Tibial artery (tissue), 4 donors: ENCODE results near the gene EPHA7.

ENCODE experiments used
- DNase-seq, 2 donors: peaks; one replicate each; pipeline ENCODE4 v3.0.0-alpha.2; 2019
- H3K27ac ChIP-seq, 2 donors: fragments of 200-600 bp; sonication (generic) in 1 of 2; 1 replicate in 1 of 2; 2 replicates in 1 of 2; pipeline ENCODE4 v1.5.1; 2018 to 2019; ENCODE audit warnings: mild to moderate bottlenecking in 1 of 2
- H3K27me3 ChIP-seq, 2 donors: fragments of 200-600 bp; sonication (generic) in 1 of 2; one replicate each; pipeline versions ENCODE4 v1.5.1 to v1.6.0; 2016 to 2019
- H3K36me3 ChIP-seq, 3 donors: fragments of 200-600 bp; sonication (generic) in 2 of 3; one replicate each; pipeline ENCODE4 v1.5.1; 2016 to 2019; ENCODE audit warnings: mild to moderate bottlenecking in 2 of 3
- H3K4me1 ChIP-seq, 4 donors: fragments of 200-600 bp; sonication (generic) in 2 of 4; 1 replicate in 3 of 4; 2 replicates in 1 of 4; pipeline ENCODE4 v1.5.1; 2016 to 2019
- H3K4me3 ChIP-seq, 2 donors: fragments of 200-600 bp; sonication (generic) in 1 of 2; 1 replicate in 1 of 2; 2 replicates in 1 of 2; pipeline ENCODE4 v1.5.1; 2018 to 2019; ENCODE audit warnings: mild to moderate bottlenecking in 2 of 2
- H3K9me3 ChIP-seq, 3 donors: fragments of 200-600 bp; sonication (generic) in 1 of 3; one replicate each; pipeline ENCODE4 v1.5.1; 2016 to 2019
- CTCF ChIP-seq, 2 experiments: fragments of 200-600 bp in 1 of 2; fragments of 450-650 bp in 1 of 2; IDR thresholded peaks; one replicate each; pipeline ENCODE4 v1.5.1; 2017 to 2019; ENCODE audit warnings: antibody characterized with exemption in 2 of 2, mild to moderate bottlenecking in 1 of 2, moderate library complexity in 1 of 2
- intact Hi-C: fragments of 100-400 bp; cut with DNase I; formaldehyde crosslinking; loops from one replicate; pipeline ENCODE4 v1.15.0; 2023; ENCODE audit warnings: low total_unique reads

The EPHA7 gene

DNA sequence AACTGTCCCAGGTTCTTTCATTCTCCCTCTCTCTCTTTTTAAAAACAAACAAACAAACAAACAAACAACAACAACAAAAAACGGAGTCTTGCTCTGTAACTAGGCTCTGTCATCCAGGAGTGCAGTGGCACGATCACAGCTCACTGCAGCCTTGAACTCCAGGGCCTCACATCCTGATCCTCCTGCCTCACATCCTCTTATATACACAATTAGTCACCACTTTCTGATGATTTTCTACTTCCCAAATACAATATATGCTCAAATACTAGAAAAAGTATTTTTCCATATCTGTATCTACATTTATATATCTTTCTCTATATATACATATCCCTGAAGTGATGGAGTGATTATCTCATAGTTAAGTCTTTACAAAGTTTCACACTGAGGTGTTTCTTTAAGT lies 170.7 kb downstream of the EPHA7 start:
- intact Hi-C loops: no loop called here
- no peak for DNase-seq
- Histone ChIP-seq H3K4me1 (no peaks in the 10 kb centered on the region), H3K27me3 (no peaks in the 10 kb centered on the region), H3K27ac (no peak overlapping the region), H3K4me3 (no peak overlapping the region), H3K9me3 (no peaks in the 10 kb centered on the region), H3K36me3 (no peaks in the 10 kb centered on the region)
- no peak for TF ChIP-seq CTCF (IDR thresholded peaks at IDR 0.05)

GRCh38 chr6:93243231-93243778 lies 176.1 kb downstream of the EPHA7 start:
- Histone ChIP-seq H3K27me3 (no peaks in the 10 kb centered on the region), H3K4me3 (no peak overlapping the region), H3K4me1 (no peaks in the 10 kb centered on the region), H3K36me3 (no peaks in the 10 kb centered on the region), H3K9me3 (no peaks in the 10 kb centered on the region), H3K27ac (no peak overlapping the region)
- no peak for DNase-seq
- no peak for TF ChIP-seq CTCF (IDR thresholded peaks at IDR 0.05)
- intact Hi-C loops: no loop called here

GRCh38 chr6:93242049-93242448 lies 177.3 kb downstream of the EPHA7 start:
- intact Hi-C loops: no loop called here
- no peaks in the 10 kb centered on the region for H3K9me3 ChIP-seq
- no peaks in the 10 kb centered on the region for H3K4me1 ChIP-seq
- H3K36me3 ChIP-seq: no peaks in the 10 kb centered on the region
- no peaks in the 10 kb centered on the region for H3K27me3 ChIP-seq
- no peak overlapping the region for H3K4me3 ChIP-seq
- no peak for TF ChIP-seq CTCF (IDR thresholded peaks at IDR 0.05)
- DNase-seq: no peak
- no peak overlapping the region for H3K27ac ChIP-seq

DNA sequence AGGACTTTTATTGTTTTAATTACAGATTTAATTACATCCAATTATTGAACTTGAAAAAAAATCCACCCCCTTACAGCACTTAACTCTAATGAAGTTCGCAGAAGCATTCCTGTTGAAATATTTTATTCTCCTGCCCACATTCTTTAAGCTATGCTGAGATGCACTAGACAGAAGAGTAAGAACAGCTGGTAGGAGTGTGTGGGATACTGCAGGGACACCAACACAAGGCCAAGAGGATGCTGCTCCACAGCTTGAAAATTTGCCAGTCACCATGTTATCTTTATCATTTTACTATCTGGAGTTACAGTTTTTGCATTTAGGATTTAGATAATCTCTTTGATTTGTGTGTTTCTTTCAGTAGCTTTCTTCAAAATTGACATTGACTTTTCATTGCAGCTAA lies 180.7 kb downstream of the EPHA7 start:
- H3K4me3 ChIP-seq: no peak overlapping the region
- intact Hi-C loops: no loop called here
- no peak for DNase-seq
- H3K27ac ChIP-seq: no peak overlapping the region
- no peaks in the 10 kb centered on the region for H3K4me1 ChIP-seq
- no peaks in the 10 kb centered on the region for H3K9me3 ChIP-seq
- H3K36me3 ChIP-seq: no peaks in the 10 kb centered on the region
- no peak for TF ChIP-seq CTCF (IDR thresholded peaks at IDR 0.05)
- H3K27me3 ChIP-seq: no peaks in the 10 kb centered on the region

DNA sequence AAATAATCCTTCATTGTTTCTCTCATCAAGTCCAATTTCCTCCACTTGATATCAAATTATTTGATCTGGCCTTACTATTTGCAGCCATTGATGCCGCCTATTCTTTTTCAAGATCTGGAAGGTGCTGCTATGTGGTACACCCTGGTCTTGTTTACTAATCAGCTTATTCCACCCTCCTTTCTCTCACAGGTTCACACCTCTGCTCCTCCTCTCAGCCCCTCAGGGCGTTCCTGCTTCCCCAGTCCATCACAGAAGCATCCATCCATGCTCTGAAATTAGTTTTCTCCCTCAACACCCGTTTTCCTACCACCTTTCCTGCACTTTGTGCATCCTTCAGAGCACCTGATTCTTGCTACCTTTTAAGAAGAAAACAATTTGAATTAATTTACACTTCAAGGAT lies 183.6 kb downstream of the EPHA7 start:
- TF ChIP-seq CTCF (IDR thresholded peaks at IDR 0.05): no peak
- Histone ChIP-seq H3K36me3 (no peaks in the 10 kb centered on the region), H3K9me3 (no peaks in the 10 kb centered on the region), H3K27ac (no peak overlapping the region), H3K4me3 (no peak overlapping the region), H3K27me3 (no peaks in the 10 kb centered on the region), H3K4me1 (no peaks in the 10 kb centered on the region)
- intact Hi-C loops: no loop called here
- DNase-seq: no peak

- no peak overlapping the region for H3K4me3 ChIP-seq
- no peaks in the 10 kb centered on the region for H3K4me1 ChIP-seq
- DNase-seq: no peak
- no peak overlapping the region for H3K27ac ChIP-seq
- TF ChIP-seq CTCF (IDR thresholded peaks at IDR 0.05): no peak
- H3K27me3 ChIP-seq: no peaks in the 10 kb centered on the region
- intact Hi-C loops: no loop called here
- H3K36me3 ChIP-seq: no peaks in the 10 kb centered on the region
- no peaks in the 10 kb centered on the region for H3K9me3 ChIP-seq
Observed at GRCh38 chr6:93226822-93227221, 192.5 kb downstream of the EPHA7 start.
